GM12872 (cell line): ENCODE measurements around the gene CA14.

Source experiments
- TF ChIP-seq, protein P1 (sequence below): IDR thresholded peaks from 3 replicates; pipeline ENCODE4 v1.5.1; 2011; ENCODE audit warnings: low read depth, mild to moderate bottlenecking, low read length, moderate library complexity; ENCODE audit not compliant: insufficient read depth

Gene CA14

DNA sequence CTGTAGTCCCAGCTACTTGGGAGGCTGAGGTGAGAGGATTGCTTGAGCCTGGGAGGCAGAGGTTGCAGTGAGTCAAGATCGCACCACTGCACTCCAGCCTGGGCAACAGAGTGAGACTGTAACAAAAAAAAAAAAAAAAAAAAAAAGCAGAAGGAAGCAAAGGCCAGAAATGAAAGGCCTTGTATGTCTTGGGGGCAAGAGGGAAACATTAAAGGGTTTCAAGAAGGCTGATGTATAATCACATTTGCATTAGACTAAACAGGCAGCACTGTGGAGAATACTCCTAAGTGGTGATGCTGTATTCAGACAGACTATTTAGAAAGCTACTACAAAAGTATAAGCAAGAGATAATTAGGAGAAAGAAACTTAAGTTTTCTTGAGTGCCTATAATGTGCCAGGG is 32.0 kb upstream of the CA14 start:
- TF ChIP-seq, protein P1, sequence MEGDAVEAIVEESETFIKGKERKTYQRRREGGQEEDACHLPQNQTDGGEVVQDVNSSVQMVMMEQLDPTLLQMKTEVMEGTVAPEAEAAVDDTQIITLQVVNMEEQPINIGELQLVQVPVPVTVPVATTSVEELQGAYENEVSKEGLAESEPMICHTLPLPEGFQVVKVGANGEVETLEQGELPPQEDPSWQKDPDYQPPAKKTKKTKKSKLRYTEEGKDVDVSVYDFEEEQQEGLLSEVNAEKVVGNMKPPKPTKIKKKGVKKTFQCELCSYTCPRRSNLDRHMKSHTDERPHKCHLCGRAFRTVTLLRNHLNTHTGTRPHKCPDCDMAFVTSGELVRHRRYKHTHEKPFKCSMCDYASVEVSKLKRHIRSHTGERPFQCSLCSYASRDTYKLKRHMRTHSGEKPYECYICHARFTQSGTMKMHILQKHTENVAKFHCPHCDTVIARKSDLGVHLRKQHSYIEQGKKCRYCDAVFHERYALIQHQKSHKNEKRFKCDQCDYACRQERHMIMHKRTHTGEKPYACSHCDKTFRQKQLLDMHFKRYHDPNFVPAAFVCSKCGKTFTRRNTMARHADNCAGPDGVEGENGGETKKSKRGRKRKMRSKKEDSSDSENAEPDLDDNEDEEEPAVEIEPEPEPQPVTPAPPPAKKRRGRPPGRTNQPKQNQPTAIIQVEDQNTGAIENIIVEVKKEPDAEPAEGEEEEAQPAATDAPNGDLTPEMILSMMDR, result no peak

DNA sequence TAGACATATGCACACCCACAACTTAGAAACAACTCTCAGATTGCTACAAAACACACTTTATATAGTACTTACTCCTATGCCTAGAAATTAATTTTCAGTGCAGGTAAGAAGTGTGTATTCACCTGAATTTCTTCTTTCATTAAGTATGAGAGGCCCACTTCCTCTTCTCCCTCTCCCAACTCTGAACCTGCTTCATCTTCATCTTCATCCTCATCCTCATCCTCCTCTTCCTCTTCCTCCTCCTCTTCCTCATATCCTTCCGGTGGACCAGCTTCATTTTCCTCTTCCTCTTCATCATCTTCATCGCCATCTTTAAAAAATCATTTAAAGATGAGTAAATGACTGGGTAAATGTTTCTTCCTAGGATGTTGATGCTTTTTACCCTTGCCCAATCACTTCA is 31.1 kb upstream of the CA14 start:
- TF ChIP-seq, protein P1, result no peak

DNA sequence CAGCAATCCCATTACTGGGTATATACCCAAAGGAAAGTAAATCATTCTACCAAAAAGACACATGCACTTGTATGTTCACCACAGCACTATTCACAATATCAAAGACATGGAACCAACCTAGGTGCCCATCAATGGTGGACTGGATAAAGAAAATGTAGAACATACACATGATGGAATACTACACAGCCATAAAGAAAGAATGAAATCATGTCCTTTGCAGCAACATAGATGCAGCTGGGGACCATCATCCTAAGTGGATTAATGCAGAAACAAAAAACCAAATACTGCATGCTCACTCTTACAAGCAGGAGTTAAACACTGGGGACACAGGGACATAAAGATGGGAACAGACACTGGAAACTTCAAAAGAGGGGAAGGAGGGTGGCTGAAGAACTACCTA is 30.3 kb upstream of the CA14 start:
- TF ChIP-seq, protein P1, result no peak

DNA sequence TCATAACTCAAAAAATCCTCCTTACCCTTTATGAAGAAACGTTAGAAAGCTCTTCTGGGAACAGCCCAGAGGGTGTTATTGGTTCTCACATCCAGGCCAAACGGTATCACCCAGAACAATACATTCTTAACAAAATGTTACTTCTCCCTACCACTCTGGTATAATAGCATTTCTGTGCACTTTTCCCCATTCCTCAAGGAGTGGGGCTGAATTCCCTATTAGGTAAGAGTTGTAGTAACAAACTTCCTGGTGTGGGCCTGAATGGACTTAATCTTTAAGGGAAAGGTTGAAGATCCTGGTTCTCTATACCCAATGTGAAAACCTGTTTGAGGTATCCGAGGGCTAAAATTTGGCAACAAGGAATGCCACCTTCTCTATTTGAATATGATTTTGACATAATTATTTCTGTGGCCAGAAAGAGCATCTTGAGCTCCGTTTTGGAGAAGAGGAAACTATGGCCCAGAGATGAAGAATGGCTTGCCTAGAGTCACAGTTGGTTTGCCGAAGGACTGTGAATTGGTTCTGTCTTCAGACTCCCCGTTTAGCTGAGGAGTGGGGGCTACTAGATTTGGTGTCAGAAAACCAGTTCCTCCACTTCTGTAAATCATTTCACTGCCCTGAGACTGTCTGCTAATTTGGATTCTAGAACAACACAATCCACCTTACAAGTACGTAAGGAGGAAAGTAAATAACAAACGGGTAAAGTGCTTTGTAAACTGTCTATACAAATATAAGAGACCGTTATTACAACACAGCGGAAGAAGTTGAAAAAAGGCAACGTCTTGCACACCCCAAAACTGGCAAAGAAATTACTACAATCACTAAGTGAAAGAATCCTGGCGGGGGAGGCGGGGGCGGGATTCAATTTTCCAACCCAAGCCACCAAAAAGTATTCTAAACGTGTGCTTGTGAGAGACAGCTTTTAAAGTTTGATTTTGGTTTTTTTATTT is 23.9 kb upstream of the CA14 start:
- TF ChIP-seq, protein P1, result no peak

DNA sequence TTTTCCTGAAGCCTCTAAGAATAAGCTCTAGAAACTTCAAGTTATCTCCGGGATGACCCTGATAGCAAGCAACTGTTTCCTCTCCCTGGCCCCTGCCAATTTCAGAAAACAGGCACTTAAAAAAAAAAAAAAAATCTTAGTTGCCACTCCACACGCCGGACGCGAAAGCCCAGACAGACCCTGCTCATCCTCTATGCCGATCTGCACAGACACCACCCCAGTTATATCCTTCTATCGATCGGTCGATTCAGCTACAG is 23.3 kb upstream of the CA14 start:
- TF ChIP-seq, protein P1, result no peak

DNA sequence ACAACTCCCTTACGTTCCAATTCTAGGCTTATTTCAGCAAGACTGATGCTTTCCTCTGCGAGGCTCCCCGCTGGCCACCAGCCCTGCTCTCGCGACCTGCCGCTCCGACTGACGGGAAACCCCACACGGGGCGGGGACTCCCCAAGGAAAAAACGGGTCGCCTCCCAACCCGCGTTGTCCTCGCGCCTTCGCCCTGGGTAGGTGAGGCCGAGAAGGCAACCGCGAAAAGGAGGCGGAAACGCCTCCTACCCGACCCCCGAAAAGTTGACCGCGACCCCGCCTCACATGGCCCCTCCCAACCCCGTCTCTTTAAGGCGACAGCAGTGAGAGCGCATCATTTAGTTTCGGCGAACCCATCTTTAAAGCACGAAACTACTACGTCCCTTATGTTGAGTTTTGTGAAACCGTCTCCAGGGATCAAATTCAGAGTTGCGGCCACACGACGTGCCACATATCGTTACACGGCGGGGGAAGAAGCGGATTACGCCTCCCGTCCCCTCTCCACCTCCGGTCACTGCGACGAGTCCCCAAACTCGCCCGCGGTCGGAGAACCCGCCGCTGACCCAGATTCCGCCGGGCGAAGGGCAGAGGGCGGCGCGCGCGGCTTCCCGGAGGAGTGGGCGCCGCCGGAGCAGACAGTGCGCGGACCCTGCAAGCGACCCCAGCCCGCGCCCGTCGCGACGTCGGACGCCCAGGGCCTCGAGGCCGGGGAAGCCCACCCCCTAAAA is 22.8 kb upstream of the CA14 start:
- TF ChIP-seq, protein P1, result no peak

DNA sequence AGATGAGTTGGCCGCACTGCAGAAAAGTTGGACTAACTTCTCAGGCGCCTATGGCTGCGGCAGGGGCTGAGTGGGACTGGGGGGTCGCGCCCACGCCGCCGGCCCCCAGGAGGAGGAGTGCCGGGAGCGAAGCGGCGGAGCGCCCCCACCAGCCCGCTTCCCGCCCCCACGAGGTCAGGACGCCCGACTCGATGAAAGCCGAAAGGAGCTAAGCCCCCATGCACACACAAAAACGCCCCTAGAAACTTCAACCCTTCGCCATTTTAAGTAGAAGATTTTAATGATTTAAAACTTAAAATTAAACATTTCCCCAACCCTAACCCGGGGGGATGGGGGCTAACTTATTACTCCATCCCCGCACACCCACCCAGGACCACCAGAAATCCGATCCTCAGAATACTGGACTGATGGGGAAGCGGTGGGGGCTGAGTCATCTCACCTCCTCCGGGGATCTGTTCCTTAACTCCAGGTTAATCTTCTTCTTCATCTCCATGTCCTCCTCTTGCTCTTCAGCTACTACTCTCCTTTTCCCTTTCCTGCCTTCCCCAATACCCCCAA is 22.2 kb upstream of the CA14 start:
- TF ChIP-seq, protein P1, result no peak
